Measurements from ENCODE around the gene SDS. TPM values are rescaled to one million over a fixed set of nuclear protein-coding genes. Genes with fewer than 3 reads are reported as not detected.

SDS gene
- total RNA-seq, 1 experiment from 2014 or later: 0.30 TPM

GRCh38 chr12:113427882-113428281 lies 24.2 kb upstream of the SDS start:
- no peak for DNase-seq (ENCODE audit: extremely low read depth, low read depth)

DNA sequence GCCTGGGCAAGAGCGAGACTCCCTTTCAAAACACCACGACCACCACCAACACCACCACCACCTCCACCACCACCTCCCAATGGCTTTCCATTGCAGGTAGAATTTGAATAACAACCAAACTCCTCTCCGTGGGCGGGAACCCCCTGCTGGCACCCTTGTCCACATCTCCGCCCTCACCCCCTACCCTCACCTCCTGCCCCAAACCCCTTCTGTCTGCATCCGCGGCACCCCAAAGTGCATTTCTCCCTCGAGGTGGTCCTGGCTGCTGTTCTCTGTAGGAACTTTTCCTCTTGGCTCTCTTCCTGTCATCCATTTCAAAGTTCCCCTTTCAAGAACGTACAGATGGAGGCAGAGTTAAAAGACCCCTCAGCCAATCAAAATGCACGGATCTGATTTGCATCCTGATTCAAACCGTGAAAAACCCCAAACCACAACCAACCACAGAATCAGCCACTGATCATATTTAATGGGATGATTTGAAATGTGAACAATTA lies 22.3 kb upstream of the SDS start:
- no peak for DNase-seq (ENCODE audit: extremely low read depth, low read depth)

DNA sequence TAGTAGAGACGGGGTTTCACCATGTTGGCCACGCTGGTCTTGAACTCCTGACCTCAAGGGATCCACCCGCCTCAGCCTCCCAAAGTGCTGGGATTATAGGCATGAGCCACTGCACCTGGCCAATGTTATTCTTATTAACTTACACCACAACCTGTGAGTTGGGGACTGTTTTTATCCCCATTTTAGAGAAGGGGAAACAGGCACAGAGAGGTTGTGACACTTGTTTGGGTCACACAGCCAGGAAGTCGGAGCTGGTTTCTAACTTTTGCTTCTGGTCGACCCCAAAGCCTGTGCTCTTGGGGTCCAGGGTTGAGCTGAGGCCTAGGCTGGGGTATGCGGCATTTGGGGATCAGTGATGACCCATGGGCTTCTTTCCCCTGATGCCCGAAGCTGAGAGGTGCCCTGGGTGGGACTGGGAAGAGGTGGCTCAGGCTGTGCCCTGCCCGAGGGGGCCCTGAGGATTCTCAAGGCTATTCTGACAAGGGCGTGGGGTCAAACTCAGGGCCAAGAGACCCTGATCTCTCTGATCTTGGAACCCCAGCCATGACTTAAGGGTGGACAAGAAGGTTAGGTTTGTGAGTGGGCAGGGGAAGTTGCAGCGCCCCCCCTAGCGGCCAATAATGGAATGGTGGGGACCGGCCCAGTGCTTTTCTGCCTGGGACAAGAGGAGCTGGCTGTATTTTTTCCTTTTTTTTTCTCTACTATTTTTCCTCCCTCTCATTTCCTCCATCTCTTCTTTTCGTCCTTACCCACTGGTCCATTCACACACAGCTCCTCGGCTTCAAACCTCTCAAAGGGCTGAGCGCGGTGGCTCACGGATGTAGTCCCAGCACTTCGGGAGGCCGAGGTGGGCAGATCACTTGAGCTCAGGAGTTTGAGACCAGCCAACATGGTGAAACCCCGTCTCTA lies 21.5 kb upstream of the SDS start:
- peak; percentile 37 for DNase-seq (ENCODE audit: extremely low read depth, low read depth)

DNA sequence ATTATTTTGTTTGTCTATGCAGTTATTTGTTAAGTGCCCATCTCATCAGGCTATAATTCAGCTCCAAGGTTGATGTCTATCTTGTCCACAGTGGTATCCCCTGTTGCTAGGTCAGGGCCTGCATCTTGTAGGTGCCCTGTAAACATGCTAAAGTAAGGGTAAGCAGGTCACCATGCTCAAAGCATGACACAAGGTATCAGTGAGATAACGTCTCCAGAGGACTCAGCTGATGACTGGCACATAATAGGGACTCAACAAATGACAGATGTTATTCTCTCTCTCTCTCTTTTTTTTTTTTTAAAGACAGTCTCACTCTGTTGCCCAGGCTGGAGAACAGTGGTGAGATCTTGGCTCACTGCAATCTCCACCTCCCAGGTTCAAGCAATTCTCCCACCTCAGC lies 20.8 kb upstream of the SDS start:
- no peak for DNase-seq (ENCODE audit: extremely low read depth, low read depth)

DNA sequence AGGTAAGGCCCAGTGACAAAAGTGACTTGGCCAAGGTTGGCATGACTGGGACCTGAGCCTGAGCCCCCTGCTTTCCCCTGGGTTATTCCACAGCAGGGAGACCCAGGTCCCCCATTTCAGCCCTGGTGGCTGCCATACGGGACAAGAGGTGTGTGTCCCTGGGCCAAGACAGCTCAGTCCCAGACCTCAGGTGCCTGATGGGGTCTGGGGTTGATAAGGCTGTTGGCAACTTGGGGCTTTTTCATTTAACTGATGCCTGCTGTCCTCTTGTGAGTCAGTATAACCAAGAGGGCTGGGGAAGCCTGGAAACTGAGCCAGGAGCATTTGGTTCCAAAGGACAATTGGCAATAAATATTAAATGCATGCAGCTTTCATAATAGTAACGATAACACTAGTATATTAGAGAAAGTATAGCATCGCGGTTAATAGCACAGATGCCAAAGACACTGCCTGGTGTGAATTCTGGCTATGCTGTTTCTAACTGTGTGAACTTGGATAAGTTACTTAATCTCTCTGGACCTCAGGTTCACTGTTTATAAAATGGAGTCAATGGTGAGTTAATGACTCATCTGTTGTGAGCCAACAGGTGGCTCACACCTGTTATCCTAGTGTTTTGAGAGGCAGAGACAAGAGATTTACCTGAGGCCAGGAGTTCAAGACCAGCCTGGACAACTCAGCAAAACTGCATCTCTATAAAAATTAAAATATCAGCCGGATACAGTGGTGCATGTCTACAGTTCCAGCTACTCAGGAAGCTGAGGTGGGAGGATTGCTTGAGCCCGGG lies 19.4 kb upstream of the SDS start:
- no peak for DNase-seq (ENCODE audit: extremely low read depth, low read depth)

- DNase-seq (ENCODE audit: extremely low read depth, low read depth): peak; percentile 43
Measured at GRCh38 chr12:113422030-113422885, 18.6 kb upstream of the SDS start, which contains the start of gene SDSL. Gene SDSL, plus strand, starts transcription at chr12:113422380. Its CDS starts 5,603 bp downstream, at chr12:113427983.

- DNase-seq (ENCODE audit: extremely low read depth, low read depth): no peak
Measured at GRCh38 chr12:113420996-113421595, 17.4 kb upstream of the SDS start.

GRCh38 chr12:113418213-113418879 lies 14.7 kb upstream of the SDS start:
- DNase-seq (ENCODE audit: extremely low read depth, low read depth): no peak

GRCh38 chr12:113416091-113416754 lies 12.5 kb upstream of the SDS start:
- no peak for DNase-seq (ENCODE audit: extremely low read depth, low read depth)

GRCh38 chr12:113414519-113415038 lies 10.9 kb upstream of the SDS start:
- DNase-seq (ENCODE audit: extremely low read depth, low read depth): no peak

DNA sequence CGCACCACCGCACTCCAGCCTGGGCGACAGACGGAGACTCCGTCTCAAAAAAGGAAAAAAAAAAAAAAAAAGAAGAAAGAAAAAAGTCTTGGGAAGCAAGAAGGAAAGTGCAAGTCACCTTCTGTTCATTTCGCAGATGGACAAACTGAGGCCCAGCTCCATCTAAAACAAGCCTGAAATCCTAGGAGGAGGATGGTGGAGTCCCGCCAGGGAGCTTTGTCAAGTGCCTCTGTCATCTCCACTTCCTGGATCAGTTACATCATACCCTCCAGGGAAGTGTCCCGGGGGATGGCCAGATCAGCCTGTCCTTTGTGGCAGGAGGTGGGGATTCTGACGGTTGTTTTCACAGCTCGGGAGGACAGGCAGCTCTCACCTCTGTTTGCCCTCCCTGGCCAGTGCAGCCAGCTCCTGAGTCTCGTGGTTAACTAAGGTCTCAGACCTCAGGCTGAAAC lies 9.8 kb upstream of the SDS start:
- peak; percentile 25 for DNase-seq (ENCODE audit: extremely low read depth, low read depth)

GRCh38 chr12:113409462-113410124 lies 5.9 kb upstream of the SDS start:
- DNase-seq (ENCODE audit: extremely low read depth, low read depth): no peak

- no peak for DNase-seq (ENCODE audit: extremely low read depth, low read depth)
Measured at GRCh38 chr12:113408756-113409298, 5.1 kb upstream of the SDS start.

- DNase-seq (ENCODE audit: extremely low read depth, low read depth): no peak
Measured at GRCh38 chr12:113407931-113408600, 4.4 kb upstream of the SDS start.

DNA sequence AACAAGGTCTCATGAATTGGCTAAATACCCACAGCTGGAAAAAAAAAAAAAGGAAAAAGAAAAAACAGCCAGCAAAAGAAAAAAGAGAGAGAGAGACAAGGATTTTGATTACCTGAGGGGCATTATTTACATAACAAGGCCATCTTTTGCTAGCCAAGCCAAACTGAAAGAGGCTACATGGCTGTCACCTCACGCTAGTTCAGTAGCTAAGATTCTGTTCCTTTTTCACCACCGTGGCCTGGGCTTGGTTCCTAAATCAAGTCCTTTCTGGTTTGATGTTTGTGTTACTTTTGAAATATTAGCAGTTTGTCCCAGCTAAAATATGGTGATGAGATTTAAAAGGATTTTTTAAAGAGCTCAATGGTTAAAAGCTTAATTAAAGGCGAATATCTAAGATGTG lies 2.0 kb upstream of the SDS start:
- no peak for DNase-seq (ENCODE audit: extremely low read depth, low read depth)

- DNase-seq (ENCODE audit: extremely low read depth, low read depth): no peak
Measured at GRCh38 chr12:113402586-113403260, 964 bp downstream of the SDS start.
